Prostate gland (tissue), 2 donors: ENCODE results near the gene MIER2.

Source experiments
- POLR2A ChIP-seq: fragments of 450-650 bp; IDR thresholded peaks from one replicate; pipeline ENCODE4 v1.6.1; 2016; ENCODE audit warnings: antibody characterized with exemption, mild to moderate bottlenecking
- TF ChIP-seq, protein P1 (sequence below), 4 experiments: fragments of 200-600 bp in 2 of 4; fragments of 450-650 bp in 2 of 4; sonication (generic) in 2 of 4; IDR thresholded peaks; 1 replicate in 3 of 4; 2 replicates in 1 of 4; pipeline ENCODE4 v1.5.1; 2016 to 2019; ENCODE audit warnings: antibody characterized with exemption in 4 of 4, mild to moderate bottlenecking in 2 of 4, moderate library complexity in 2 of 4

- TF ChIP-seq, protein P1, sequence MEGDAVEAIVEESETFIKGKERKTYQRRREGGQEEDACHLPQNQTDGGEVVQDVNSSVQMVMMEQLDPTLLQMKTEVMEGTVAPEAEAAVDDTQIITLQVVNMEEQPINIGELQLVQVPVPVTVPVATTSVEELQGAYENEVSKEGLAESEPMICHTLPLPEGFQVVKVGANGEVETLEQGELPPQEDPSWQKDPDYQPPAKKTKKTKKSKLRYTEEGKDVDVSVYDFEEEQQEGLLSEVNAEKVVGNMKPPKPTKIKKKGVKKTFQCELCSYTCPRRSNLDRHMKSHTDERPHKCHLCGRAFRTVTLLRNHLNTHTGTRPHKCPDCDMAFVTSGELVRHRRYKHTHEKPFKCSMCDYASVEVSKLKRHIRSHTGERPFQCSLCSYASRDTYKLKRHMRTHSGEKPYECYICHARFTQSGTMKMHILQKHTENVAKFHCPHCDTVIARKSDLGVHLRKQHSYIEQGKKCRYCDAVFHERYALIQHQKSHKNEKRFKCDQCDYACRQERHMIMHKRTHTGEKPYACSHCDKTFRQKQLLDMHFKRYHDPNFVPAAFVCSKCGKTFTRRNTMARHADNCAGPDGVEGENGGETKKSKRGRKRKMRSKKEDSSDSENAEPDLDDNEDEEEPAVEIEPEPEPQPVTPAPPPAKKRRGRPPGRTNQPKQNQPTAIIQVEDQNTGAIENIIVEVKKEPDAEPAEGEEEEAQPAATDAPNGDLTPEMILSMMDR (IDR thresholded peaks at IDR 0.05), result no peak
- no peak for TF ChIP-seq POLR2A
Observed at GRCh38 chr19:318509-318774, 26.2 kb downstream of the MIER2 start.
